Tibial artery (tissue), 4 donors: Measurements from ENCODE around the gene LRP1B.

ENCODE experiments used
- DNase-seq, 2 donors: peaks; one replicate each; pipeline ENCODE4 v3.0.0-alpha.2; 2019
- H3K27ac ChIP-seq, 2 donors: fragments of 200-600 bp; sonication (generic) in 1 of 2; 1 replicate in 1 of 2; 2 replicates in 1 of 2; pipeline ENCODE4 v1.5.1; 2018 to 2019; ENCODE audit warnings: mild to moderate bottlenecking in 1 of 2
- H3K27me3 ChIP-seq, 2 donors: fragments of 200-600 bp; sonication (generic) in 1 of 2; one replicate each; pipeline versions ENCODE4 v1.5.1 to v1.6.0; 2016 to 2019
- H3K36me3 ChIP-seq, 3 donors: fragments of 200-600 bp; sonication (generic) in 2 of 3; one replicate each; pipeline ENCODE4 v1.5.1; 2016 to 2019; ENCODE audit warnings: mild to moderate bottlenecking in 2 of 3
- H3K4me1 ChIP-seq, 4 donors: fragments of 200-600 bp; sonication (generic) in 2 of 4; 1 replicate in 3 of 4; 2 replicates in 1 of 4; pipeline ENCODE4 v1.5.1; 2016 to 2019
- H3K4me3 ChIP-seq, 2 donors: fragments of 200-600 bp; sonication (generic) in 1 of 2; 1 replicate in 1 of 2; 2 replicates in 1 of 2; pipeline ENCODE4 v1.5.1; 2018 to 2019; ENCODE audit warnings: mild to moderate bottlenecking in 2 of 2
- H3K9me3 ChIP-seq, 3 donors: fragments of 200-600 bp; sonication (generic) in 1 of 3; one replicate each; pipeline ENCODE4 v1.5.1; 2016 to 2019
- intact Hi-C: fragments of 100-400 bp; cut with DNase I; formaldehyde crosslinking; loops from one replicate; pipeline ENCODE4 v1.15.0; 2023; ENCODE audit warnings: low total_unique reads
- TF ChIP-seq, protein P1 (sequence below), 2 experiments: fragments of 200-600 bp in 1 of 2; fragments of 450-650 bp in 1 of 2; IDR thresholded peaks; one replicate each; pipeline ENCODE4 v1.5.1; 2017 to 2019; ENCODE audit warnings: antibody characterized with exemption in 2 of 2, mild to moderate bottlenecking in 1 of 2, moderate library complexity in 1 of 2

LRP1B gene

DNA sequence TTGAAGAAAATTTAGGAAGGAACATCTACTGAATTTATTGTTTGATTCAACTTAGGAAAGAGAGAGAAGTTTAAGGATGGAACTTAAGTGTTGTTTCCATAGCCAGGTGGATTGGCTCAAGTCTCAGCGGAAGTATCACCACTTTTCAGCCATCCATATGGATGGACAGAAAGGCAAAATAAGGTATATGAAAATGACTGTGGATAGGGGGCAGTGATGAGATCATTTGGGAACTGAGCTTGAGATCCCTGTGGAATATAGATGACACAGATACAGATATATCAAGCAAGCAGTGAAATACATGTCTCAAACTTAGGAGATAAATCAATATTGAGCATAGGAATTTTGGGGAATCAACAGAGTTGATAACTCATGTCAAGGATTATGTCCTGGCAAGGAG lies 1887.9 kb downstream of the LRP1B start:
- H3K27me3 ChIP-seq, result no peaks in the 10 kb centered on the region
- no peaks in the 10 kb centered on the region for H3K36me3 ChIP-seq
- no peak overlapping the region for H3K27ac ChIP-seq
- TF ChIP-seq, protein P1, sequence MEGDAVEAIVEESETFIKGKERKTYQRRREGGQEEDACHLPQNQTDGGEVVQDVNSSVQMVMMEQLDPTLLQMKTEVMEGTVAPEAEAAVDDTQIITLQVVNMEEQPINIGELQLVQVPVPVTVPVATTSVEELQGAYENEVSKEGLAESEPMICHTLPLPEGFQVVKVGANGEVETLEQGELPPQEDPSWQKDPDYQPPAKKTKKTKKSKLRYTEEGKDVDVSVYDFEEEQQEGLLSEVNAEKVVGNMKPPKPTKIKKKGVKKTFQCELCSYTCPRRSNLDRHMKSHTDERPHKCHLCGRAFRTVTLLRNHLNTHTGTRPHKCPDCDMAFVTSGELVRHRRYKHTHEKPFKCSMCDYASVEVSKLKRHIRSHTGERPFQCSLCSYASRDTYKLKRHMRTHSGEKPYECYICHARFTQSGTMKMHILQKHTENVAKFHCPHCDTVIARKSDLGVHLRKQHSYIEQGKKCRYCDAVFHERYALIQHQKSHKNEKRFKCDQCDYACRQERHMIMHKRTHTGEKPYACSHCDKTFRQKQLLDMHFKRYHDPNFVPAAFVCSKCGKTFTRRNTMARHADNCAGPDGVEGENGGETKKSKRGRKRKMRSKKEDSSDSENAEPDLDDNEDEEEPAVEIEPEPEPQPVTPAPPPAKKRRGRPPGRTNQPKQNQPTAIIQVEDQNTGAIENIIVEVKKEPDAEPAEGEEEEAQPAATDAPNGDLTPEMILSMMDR (IDR thresholded peaks at IDR 0.05), result no peak
- intact Hi-C loops, result no loop called here
- H3K4me1 ChIP-seq, result peaks cover 0 to 13% (median 6%) of the 10 kb centered on the region in 4 donors
- no peaks in the 10 kb centered on the region for H3K9me3 ChIP-seq
- no peak overlapping the region for H3K4me3 ChIP-seq
- DNase-seq, result no peak

DNA sequence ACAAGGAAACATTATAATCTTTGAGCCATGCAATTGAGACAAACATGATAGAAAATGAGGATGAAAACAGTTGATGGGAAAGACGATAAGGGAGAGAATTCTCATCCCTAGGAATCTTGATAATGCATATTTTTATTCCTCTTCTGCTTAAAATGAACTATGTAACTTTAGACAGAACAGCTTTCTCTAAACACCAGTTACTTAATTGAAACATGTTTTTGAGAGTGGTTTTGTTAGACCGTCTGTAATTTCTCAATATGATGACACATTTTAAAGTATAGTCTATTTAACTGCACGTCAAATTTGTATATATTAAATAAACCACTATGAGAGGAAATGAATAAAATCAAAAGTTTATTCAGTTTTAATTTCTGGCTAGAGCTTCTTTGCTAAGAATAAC lies 1896.7 kb downstream of the LRP1B start:
- Histone ChIP-seq H3K4me3 (no peak overlapping the region), H3K9me3 (no peaks in the 10 kb centered on the region), H3K36me3 (no peaks in the 10 kb centered on the region), H3K27me3 (no peaks in the 10 kb centered on the region), H3K27ac (no peak overlapping the region), H3K4me1 (no peaks in the 10 kb centered on the region)
- TF ChIP-seq, protein P1 (IDR thresholded peaks at IDR 0.05), result no peak
- intact Hi-C loops, result no loop called here
- no peak for DNase-seq

DNA sequence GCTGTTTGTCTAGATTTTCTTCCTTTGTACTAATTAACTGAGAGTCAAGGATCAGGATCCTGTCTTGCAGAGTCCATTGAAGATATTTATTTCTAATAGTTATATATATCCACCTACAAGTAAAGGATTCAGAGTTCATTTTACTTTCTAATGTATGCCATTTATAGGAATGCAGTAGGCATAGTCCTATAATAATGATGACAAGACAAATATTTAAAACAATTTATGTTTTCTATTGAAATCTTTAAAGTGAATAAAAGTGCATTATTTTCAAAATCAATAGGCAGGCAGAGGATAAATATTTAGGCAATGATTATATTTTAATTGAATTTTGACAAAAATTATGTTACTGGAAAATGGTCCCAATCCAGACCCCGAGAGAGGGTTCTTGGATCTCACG lies 1919.9 kb downstream of the LRP1B start:
- no peak overlapping the region for H3K27ac ChIP-seq
- DNase-seq, result no peak
- TF ChIP-seq, protein P1 (IDR thresholded peaks at IDR 0.05), result no peak
- intact Hi-C loops, result no loop called here
- H3K9me3 ChIP-seq, result no peaks in the 10 kb centered on the region
- H3K4me3 ChIP-seq, result no peak overlapping the region
- H3K36me3 ChIP-seq, result no peaks in the 10 kb centered on the region
- no peaks in the 10 kb centered on the region for H3K27me3 ChIP-seq
- H3K4me1 ChIP-seq, result no peaks in the 10 kb centered on the region

DNA sequence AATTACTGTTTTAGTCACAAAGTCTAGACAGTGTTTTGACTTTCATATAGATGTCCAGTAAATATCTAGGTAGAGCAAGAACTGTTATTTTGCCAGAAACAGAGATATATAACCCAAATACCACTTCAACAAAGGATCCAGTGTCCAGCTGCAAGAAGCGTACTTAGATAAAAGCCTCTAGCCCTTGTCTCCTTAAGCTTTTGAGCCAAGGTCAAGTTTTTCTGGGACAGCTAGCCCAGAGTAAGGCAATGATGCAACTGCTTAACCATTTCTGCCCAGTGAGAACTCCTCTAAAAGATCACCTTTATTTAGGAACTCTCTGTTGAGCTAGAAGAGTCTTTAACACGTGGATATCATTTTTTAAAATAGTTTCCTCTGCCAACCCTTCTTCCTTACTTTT lies 1925.7 kb downstream of the LRP1B start:
- no peak for DNase-seq
- Histone ChIP-seq H3K4me1 (no peaks in the 10 kb centered on the region), H3K36me3 (no peaks in the 10 kb centered on the region), H3K9me3 (no peaks in the 10 kb centered on the region), H3K4me3 (no peak overlapping the region), H3K27ac (no peak overlapping the region), H3K27me3 (no peaks in the 10 kb centered on the region)
- intact Hi-C loops, result no loop called here
- TF ChIP-seq, protein P1 (IDR thresholded peaks at IDR 0.05), result no peak

DNA sequence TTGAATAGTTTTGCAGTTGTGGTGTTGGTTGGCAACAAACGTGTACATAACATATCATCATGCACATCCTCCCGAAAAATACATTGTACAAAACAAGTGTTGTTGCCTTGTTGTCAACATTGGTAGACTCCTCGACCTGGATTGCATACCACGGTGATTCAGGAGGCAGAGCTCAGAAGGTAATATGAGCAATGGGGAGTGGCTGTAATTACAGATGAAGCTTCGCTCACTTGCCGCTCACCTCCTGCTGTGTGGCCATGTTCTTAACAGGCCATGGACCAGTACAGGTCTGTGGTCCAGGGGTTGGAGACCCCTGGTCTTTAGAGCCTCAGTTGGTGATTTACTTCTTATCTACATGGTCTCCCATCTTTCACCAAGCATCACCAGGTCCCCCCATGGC lies 1927.5 kb downstream of the LRP1B start:
- no peak for DNase-seq
- intact Hi-C loops, result no loop called here
- no peaks in the 10 kb centered on the region for H3K4me1 ChIP-seq
- no peaks in the 10 kb centered on the region for H3K27me3 ChIP-seq
- no peaks in the 10 kb centered on the region for H3K36me3 ChIP-seq
- TF ChIP-seq, protein P1 (IDR thresholded peaks at IDR 0.05), result no peak
- no peak overlapping the region for H3K27ac ChIP-seq
- H3K9me3 ChIP-seq, result no peaks in the 10 kb centered on the region
- no peak overlapping the region for H3K4me3 ChIP-seq

DNA sequence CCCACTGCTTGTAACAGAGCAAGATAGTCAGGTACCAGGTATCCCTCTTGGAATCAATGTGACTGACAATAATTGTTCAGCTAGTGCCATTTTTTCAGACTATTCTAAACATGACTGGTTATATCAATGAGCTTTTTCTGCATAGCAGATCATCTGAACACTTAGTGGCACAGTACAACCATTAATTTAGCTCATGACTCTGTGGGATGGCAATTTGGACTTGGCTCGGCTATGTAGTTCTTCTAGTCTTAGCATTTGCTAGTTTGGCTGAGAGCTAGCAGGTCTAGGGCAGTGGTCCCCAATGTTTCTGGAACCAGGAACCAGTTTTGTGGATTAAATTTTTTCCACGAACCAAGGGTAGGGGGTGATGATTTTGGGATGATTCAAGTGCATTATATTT lies 1929.2 kb downstream of the LRP1B start:
- no peaks in the 10 kb centered on the region for H3K27me3 ChIP-seq
- TF ChIP-seq, protein P1 (IDR thresholded peaks at IDR 0.05), result no peak
- intact Hi-C loops, result no loop called here

More for the DNA sequence above, 1929.2 kb downstream of the LRP1B start:
- Histone ChIP-seq H3K36me3 (no peaks in the 10 kb centered on the region), H3K27ac (no peak overlapping the region), H3K9me3 (no peaks in the 10 kb centered on the region), H3K4me3 (no peak overlapping the region), H3K4me1 (no peaks in the 10 kb centered on the region)
- no peak for DNase-seq
